HEK293T (cell line): Measurements from ENCODE around the gene GTPBP6.
"Not testable (repeated sequence)": the region's sequence is repeated elsewhere in the genome, so short reads cannot be mapped to it uniquely, and the experiment has no call there.

ENCODE experiments used
- CTCF ChIA-PET: fragments of 350-600 bp; formaldehyde crosslinking; extraction: SDS; loops from one replicate; lab custom pipeline; 2021; ENCODE audit warnings: antibody characterized with exemption, inconsistent platforms; lab: Yijun Ruan, JAX
- POLR2A ChIA-PET: fragments of 350-600 bp; formaldehyde crosslinking; extraction: SDS; loops from one replicate; lab custom pipeline; 2020; ENCODE audit warnings: antibody characterized with exemption, inconsistent platforms; lab: Yijun Ruan, JAX
- DNase-seq: peaks from one replicate; pipeline ENCODE4 v3.0.0; 2012; ENCODE audit warnings: mixed read lengths; ENCODE audit errors: extremely low spot score
- ARNT ChIP-seq: fragments of 450-650 bp; IDR thresholded peaks from 2 replicates; pipeline ENCODE4 v1.6.1; 2017; ENCODE audit warnings: mild to moderate bottlenecking
- BHLHE40 ChIP-seq: fragments of 450-650 bp; IDR thresholded peaks from 2 replicates; pipeline ENCODE4 v1.6.1; 2016; ENCODE audit warnings: mild to moderate bottlenecking, moderate library complexity, borderline replicate concordance
- CTBP1 ChIP-seq: fragments of 450-650 bp; IDR thresholded peaks from 2 replicates; pipeline ENCODE4 v1.6.1; 2016; ENCODE audit warnings: borderline replicate concordance
- ELF4 ChIP-seq: fragments of 450-650 bp; IDR thresholded peaks from 2 replicates; pipeline ENCODE4 v1.6.1; 2017; ENCODE audit warnings: antibody characterized with exemption
- FOXA1 ChIP-seq: fragments of 450-650 bp; IDR thresholded peaks from 2 replicates; pipeline ENCODE4 v1.6.1; 2016; ENCODE audit warnings: mild to moderate bottlenecking
- FOXK2 ChIP-seq: fragments of 450-650 bp; IDR thresholded peaks from 2 replicates; pipeline ENCODE4 v1.6.1; 2016; ENCODE audit warnings: mild to moderate bottlenecking
- FOXM1 ChIP-seq: fragments of 450-650 bp; IDR thresholded peaks from 2 replicates; pipeline ENCODE4 v1.6.1; 2017; ENCODE audit warnings: mild to moderate bottlenecking, borderline replicate concordance
- HDGF ChIP-seq: fragments of 450-650 bp; IDR thresholded peaks from 2 replicates; pipeline ENCODE4 v1.6.1; 2017; ENCODE audit warnings: antibody characterized with exemption, borderline replicate concordance
- L3MBTL2 ChIP-seq: fragments of 450-650 bp; conservative IDR thresholded peaks from 2 replicates; pipeline ENCODE4 v1.6.1; 2016; ENCODE audit warnings: mild to moderate bottlenecking
- LEF1 ChIP-seq: fragments of 450-650 bp; IDR thresholded peaks from 2 replicates; pipeline ENCODE4 v1.6.1; 2017; ENCODE audit warnings: mild to moderate bottlenecking, borderline replicate concordance
- NFRKB ChIP-seq: fragments of 450-650 bp; IDR thresholded peaks from 2 replicates; pipeline ENCODE4 v1.6.1; 2016; ENCODE audit warnings: mild to moderate bottlenecking, moderate library complexity
- PKNOX1 ChIP-seq: fragments of 450-650 bp; IDR thresholded peaks from 2 replicates; pipeline ENCODE4 v1.6.1; 2016
- SP1 ChIP-seq: fragments of 450-650 bp; IDR thresholded peaks from 2 replicates; pipeline ENCODE4 v1.6.1; 2017
- SUZ12 ChIP-seq: fragments of 450-650 bp; IDR thresholded peaks from 2 replicates; pipeline ENCODE4 v1.6.1; 2016; ENCODE audit warnings: mild to moderate bottlenecking
- TARDBP ChIP-seq: fragments of 450-650 bp; IDR thresholded peaks from 2 replicates; pipeline ENCODE4 v1.6.1; 2016
- ZNF384 ChIP-seq: fragments of 450-650 bp; IDR thresholded peaks from 2 replicates; pipeline ENCODE4 v1.6.1; 2016

The GTPBP6 gene

GRCh38 chrX:355329-356050 is 36.9 kb upstream of the GTPBP6 start:
- POLR2A ChIA-PET, result no interaction called here
- TF ChIP-seq FOXA1 (no peak), HDGF (no peak), PKNOX1 (no peak), NFRKB (no peak), CTBP1 (no peak), LEF1 (no peak), L3MBTL2 (no peak), TARDBP (no peak), FOXK2 (no peak), ARNT (no peak), SP1 (no peak), SUZ12 (no peak), ELF4 (no peak), FOXM1 (no peak), ZNF384 (no peak)
- CTCF ChIA-PET, result no interaction called here
- no peak for DNase-seq

- POLR2A ChIA-PET, result no interaction called here
- no peak for DNase-seq
- CTCF ChIA-PET, result no interaction called here
- TF ChIP-seq ZNF384 (no peak), FOXM1 (no peak), ARNT (no peak), HDGF (no peak), NFRKB (no peak), L3MBTL2 (no peak), TARDBP (no peak), FOXK2 (no peak), SP1 (no peak), LEF1 (no peak), BHLHE40 (no peak), FOXA1 (no peak), ELF4 (no peak), PKNOX1 (no peak), CTBP1 (no peak), SUZ12 (no peak)
Observed at GRCh38 chrX:353566-354535, 35.3 kb upstream of the GTPBP6 start.

GRCh38 chrX:352582-353314 is 34.2 kb upstream of the GTPBP6 start:
- CTCF ChIA-PET, result no interaction called here
- DNase-seq, result no peak
- TF ChIP-seq HDGF, result no peak
- TF ChIP-seq BHLHE40, result no peak
- TF ChIP-seq NFRKB, result no peak
- TF ChIP-seq SP1, result no peak
- no peak for TF ChIP-seq SUZ12
- TF ChIP-seq ZNF384, result no peak
- no peak for TF ChIP-seq L3MBTL2
- no peak for TF ChIP-seq FOXA1
- POLR2A ChIA-PET, result no interaction called here

GRCh38 chrX:352181-352580 is 33.6 kb upstream of the GTPBP6 start:
- CTCF ChIA-PET, result no interaction called here
- no peak for DNase-seq
- POLR2A ChIA-PET, result no interaction called here
- no peak for TF ChIP-seq ELF4

- POLR2A ChIA-PET, result no interaction called here
- no peak for DNase-seq
- CTCF ChIA-PET, result no interaction called here
- TF ChIP-seq BHLHE40 (no peak), FOXA1 (no peak), CTBP1 (no peak), LEF1 (no peak), HDGF (no peak), NFRKB (no peak), L3MBTL2 (no peak), ELF4 (no peak), TARDBP (no peak), ZNF384 (no peak), SUZ12 (no peak), FOXM1 (no peak), PKNOX1 (no peak), ARNT (no peak), FOXK2 (no peak), SP1 (no peak)
Observed at GRCh38 chrX:351736-352135, 33.1 kb upstream of the GTPBP6 start.

- DNase-seq, CTCF ChIA-PET, POLR2A ChIA-PET: not testable (repeated sequence)
Observed at GRCh38 chrX:351324-351641, 32.7 kb upstream of the GTPBP6 start.
